ENCODE data around the gene LRPAP1. TPM values are rescaled to one million over a fixed set of nuclear protein-coding genes. Genes with fewer than 3 reads are reported as not detected.

Gene LRPAP1
- total RNA-seq, 1 experiment from 2014 or later = 171 TPM

DNA sequence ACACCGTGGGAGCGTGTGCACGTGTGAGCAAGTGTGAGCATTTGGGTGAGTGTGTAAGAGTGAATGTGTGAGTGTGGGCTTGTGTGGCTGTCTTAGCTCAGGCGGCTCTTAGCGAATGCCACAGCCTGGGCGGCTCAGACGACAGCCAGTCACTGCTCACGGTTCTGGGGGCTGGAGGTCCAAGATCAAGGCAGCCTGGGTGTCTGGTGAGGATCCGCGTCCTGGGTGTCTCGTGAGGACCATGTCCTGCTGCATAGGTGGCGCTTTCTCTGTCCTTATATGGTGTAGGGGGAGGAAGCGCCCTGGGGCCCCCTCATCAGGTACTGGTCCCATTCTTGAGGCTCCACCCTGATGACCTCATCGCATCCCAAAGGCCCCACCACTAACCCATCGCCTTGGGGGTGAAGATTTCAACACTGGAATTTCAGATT, 64.6 kb downstream of the LRPAP1 start:
- CTCF ChIA-PET = no interaction called here
- Histone ChIP-seq H3K9me3 (ENCODE audit: low read depth, low read length, poor library complexity, severe bottlenecking) (no peaks in the 10 kb centered on the region), H3K27me3 (replicated peaks; ENCODE audit: insufficient read depth, low read depth, low read length, poor library complexity) (no peaks in the 10 kb centered on the region), H3K4me1 (ENCODE audit: insufficient read depth, low read length, poor library complexity, severe bottlenecking) (no peaks in the 10 kb centered on the region), H3K36me3 (ENCODE audit: insufficient read depth, low read length, poor library complexity, severe bottlenecking) (no peaks in the 10 kb centered on the region), H3K27ac (ENCODE audit: low read depth, low read length, poor library complexity, severe bottlenecking) (no peak overlapping the region), H3K4me3 (ENCODE audit: low read depth, low read length, poor library complexity, severe bottlenecking) (no peak overlapping the region)
- POLR2A ChIA-PET (ENCODE audit: low non-redundant PET) = no interaction called here
- intact Hi-C loops (cut with micrococcal nuclease; ENCODE audit: unreplicated experiment) = no loop called here
- no peak for TF ChIP-seq EZH2 (IDR thresholded peaks at IDR 0.05; ENCODE audit: borderline replicate concordance, low read depth, low read length, poor library complexity, severe bottlenecking)
- no peak for TF ChIP-seq CTCF (conservative IDR thresholded peaks at IDR 0.05; ENCODE audit: low read depth, low read length)
- no peak for DNase-seq (ENCODE audit: low spot score)
- no TSS peak for BruUV-seq (replicated peaks)

GRCh38 chr4:3466691-3467600, 65.3 kb downstream of the LRPAP1 start:
- Histone ChIP-seq H3K9me3 (ENCODE audit: low read depth, low read length, poor library complexity, severe bottlenecking) (no peaks in the 10 kb centered on the region), H3K36me3 (ENCODE audit: insufficient read depth, low read length, poor library complexity, severe bottlenecking) (no peaks in the 10 kb centered on the region), H3K4me1 (ENCODE audit: insufficient read depth, low read length, poor library complexity, severe bottlenecking) (no peaks in the 10 kb centered on the region), H3K27ac (ENCODE audit: low read depth, low read length, poor library complexity, severe bottlenecking) (no peak overlapping the region), H3K27me3 (replicated peaks; ENCODE audit: insufficient read depth, low read depth, low read length, poor library complexity) (no peaks in the 10 kb centered on the region), H3K4me3 (ENCODE audit: low read depth, low read length, poor library complexity, severe bottlenecking) (no peak overlapping the region)
- no peak for DNase-seq (ENCODE audit: low spot score)
- TF ChIP-seq CTCF (conservative IDR thresholded peaks at IDR 0.05; ENCODE audit: low read depth, low read length) (no peak), EZH2 (IDR thresholded peaks at IDR 0.05; ENCODE audit: borderline replicate concordance, low read depth, low read length, poor library complexity, severe bottlenecking) (no peak)
- CTCF ChIA-PET = interaction anchor here (0.6 kb wide), 1 partner anchor 107 kb away, joined by 3 read pairs; no protein-coding TSS in a partner anchor
- no TSS peak for BruUV-seq (replicated peaks)
- POLR2A ChIA-PET (ENCODE audit: low non-redundant PET) = no interaction called here
- intact Hi-C loops (cut with micrococcal nuclease; ENCODE audit: unreplicated experiment) = no loop called here

DNA sequence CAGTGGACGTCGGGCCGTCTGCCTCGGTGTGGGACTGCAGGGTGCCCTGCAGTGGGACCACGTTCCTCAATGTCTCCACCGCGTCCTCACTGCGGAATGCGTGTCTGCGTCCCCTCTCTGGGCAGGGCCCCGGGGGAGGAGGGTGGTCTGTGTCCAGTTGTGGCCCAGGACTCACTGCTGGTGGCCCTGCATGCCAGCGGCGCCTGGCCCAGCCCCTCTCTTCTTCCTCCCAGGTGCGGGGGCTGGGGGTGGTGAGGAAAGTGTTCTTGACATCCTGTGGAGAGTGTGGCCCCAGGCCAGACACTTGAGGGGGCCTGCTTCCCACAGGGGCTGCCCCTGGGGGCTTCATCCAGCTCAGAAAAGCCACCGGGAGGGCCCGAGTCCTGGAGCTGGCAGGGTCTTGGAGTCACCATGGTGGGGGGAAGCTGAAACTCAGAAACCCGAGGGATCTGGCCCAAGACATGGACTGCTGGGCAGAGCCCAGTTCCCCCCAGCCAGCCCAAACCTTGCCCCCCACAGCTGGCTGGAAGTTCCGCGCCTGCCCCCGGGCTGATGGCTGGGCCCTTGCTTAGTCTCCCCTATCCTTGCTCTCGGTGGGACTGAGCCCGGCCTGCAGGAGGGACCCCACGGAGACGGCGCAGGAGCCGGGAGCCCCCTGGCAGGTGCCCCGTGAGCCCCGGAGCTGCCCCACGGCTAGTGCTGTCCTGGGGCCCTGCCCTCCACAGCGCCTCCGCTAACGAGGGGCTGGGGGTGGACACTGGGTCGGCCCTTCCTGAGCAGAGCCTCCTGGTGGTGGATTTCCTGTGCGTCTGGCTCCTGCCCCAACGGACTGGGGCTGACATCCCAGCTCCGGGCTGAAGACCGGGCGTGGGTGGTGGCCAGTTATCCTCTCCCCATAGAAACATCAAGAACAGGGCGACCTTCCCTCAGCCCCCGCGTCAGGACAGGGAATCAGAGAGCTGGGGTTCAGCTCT, 66.2 kb downstream of the LRPAP1 start:
- Histone ChIP-seq H3K27me3 (replicated peaks; ENCODE audit: insufficient read depth, low read depth, low read length, poor library complexity) (no peaks in the 10 kb centered on the region), H3K9me3 (ENCODE audit: low read depth, low read length, poor library complexity, severe bottlenecking) (no peaks in the 10 kb centered on the region), H3K27ac (ENCODE audit: low read depth, low read length, poor library complexity, severe bottlenecking) (no peak overlapping the region), H3K36me3 (ENCODE audit: insufficient read depth, low read length, poor library complexity, severe bottlenecking) (no peaks in the 10 kb centered on the region), H3K4me3 (ENCODE audit: low read depth, low read length, poor library complexity, severe bottlenecking) (no peak overlapping the region), H3K4me1 (ENCODE audit: insufficient read depth, low read length, poor library complexity, severe bottlenecking) (no peaks in the 10 kb centered on the region)
- DNase-seq (ENCODE audit: low spot score) = no peak
- no TSS peak for BruUV-seq (replicated peaks)
- 0 out of 2 replicates have a peak, but pooled peaks have one; percentile 24 for TF ChIP-seq CTCF (conservative IDR thresholded peaks at IDR 0.05; ENCODE audit: low read depth, low read length)
- no peak for TF ChIP-seq EZH2 (IDR thresholded peaks at IDR 0.05; ENCODE audit: borderline replicate concordance, low read depth, low read length, poor library complexity, severe bottlenecking)
- POLR2A ChIA-PET (ENCODE audit: low non-redundant PET) = no interaction called here
- CTCF ChIA-PET = interaction anchor here (0.6 kb wide), 1 partner anchor 106 kb away, joined by 3 read pairs; no protein-coding TSS in a partner anchor
- intact Hi-C loops (cut with micrococcal nuclease; ENCODE audit: unreplicated experiment) = no loop called here
